Activated T-cell treated with anti-CD3 and anti-CD28 coated beads, Interleukin-2, amount 50 U/mL, for 72 hours (primary cell): ENCODE results near the gene ZDHHC4. TPM values are rescaled to one million over a fixed set of nuclear protein-coding genes. Genes with fewer than 3 reads are reported as not detected.

Source experiments
- total RNA-seq, 2 donors: library from RNA; stranded (reverse); gene quantifications; one replicate each; pipeline ENCODE4 v1.2.3, GENCODE V29; 2022

ZDHHC4 gene
- total RNA-seq, 2 donors from 2014 or later, result 48.5 to 48.9 TPM

Other genes starting within 250 kb of the ZDHHC4 start
- 10 to 100 TPM; 15.0 to 19.6 TPM for gene FAM220A, start 228.5 kb upstream of the ZDHHC4 start, total RNA-seq
- gene RAC1, start 202.9 kb upstream of the ZDHHC4 start, total RNA-seq, result 100 to 1,000 TPM; 171 to 176 TPM
- 10 to 100 TPM; 12.9 to 17.9 TPM for gene DAGLB, start 129.5 kb upstream of the ZDHHC4 start, total RNA-seq
- 10 to 100 TPM; 64.9 to 88.0 TPM for gene KDELR2, start 93.3 kb upstream of the ZDHHC4 start, total RNA-seq
- gene GRID2IP, start 26.0 kb upstream of the ZDHHC4 start, total RNA-seq, result under 1 TPM; 0.28 to 0.29 TPM
- gene INTS15, start 12.6 kb downstream of the ZDHHC4 start, total RNA-seq, result 10 to 100 TPM; 32.5 to 33.4 TPM
- 1 to 10 TPM; 3.2 to 4.0 TPM for gene ZNF853, start 38.2 kb downstream of the ZDHHC4 start, total RNA-seq
- gene ZNF316, start 59.9 kb downstream of the ZDHHC4 start, total RNA-seq, result 10 to 100 TPM; 23.5 to 24.6 TPM
- gene ZNF12, start 129.5 kb downstream of the ZDHHC4 start, total RNA-seq, result 10 to 100 TPM; 18.5 to 21.5 TPM
- under 1 TPM in 1 of 2 donors, not detected in 1; 0.89 TPM for gene RSPH10B2, start 176.6 kb downstream of the ZDHHC4 start, total RNA-seq
- gene CCZ1B, start 248.8 kb downstream of the ZDHHC4 start, total RNA-seq, result 100 to 1,000 TPM in 1 of 2 donors, 10 to 100 TPM in 1; 70.9 to 108 TPM